Esophagus muscularis mucosa (tissue), 4 donors: ENCODE data around the gene SLF2.

Source experiments
- CTCF ChIP-seq, 3 experiments: fragments of 200-600 bp in 2 of 3; fragments of 450-650 bp in 1 of 3; sonication (generic) in 2 of 3; IDR thresholded peaks; one replicate each; pipeline ENCODE4 v1.5.1; 2017 to 2019; ENCODE audit warnings: antibody characterized with exemption in 3 of 3, mild to moderate bottlenecking in 2 of 3, moderate library complexity in 1 of 3
- EP300 ChIP-seq: sonication (generic); formaldehyde crosslinking; IDR thresholded peaks from one replicate; pipeline ENCODE4 v1.6.1; 2017; ENCODE audit warnings: antibody characterized with exemption
- POLR2A ChIP-seq: fragments of 450-650 bp; IDR thresholded peaks from one replicate; pipeline ENCODE4 v1.6.1; 2017; ENCODE audit warnings: antibody characterized with exemption, moderate library complexity, mild to moderate bottlenecking, low read depth

- TF ChIP-seq CTCF (IDR thresholded peaks at IDR 0.05) (no peak), POLR2A (no peak), EP300 (no peak)
Observed at GRCh38 chr10:100939763-100940344, 27.1 kb downstream of the SLF2 start.
